GM18505 (cell line): Measurements from ENCODE around the gene MRPL40.

Experiments
- ATAC-seq: cut with Tn5 transposase; IDR thresholded peaks from one replicate; pipeline ENCODE4 v1.9.1; 2021; ENCODE audit not compliant: unreplicated experiment
- POLR2A ChIP-seq: IDR thresholded peaks from 4 replicates; pipeline ENCODE4 v1.6.1; 2011; ENCODE audit warnings: borderline replicate concordance; ENCODE audit not compliant: insufficient read depth, insufficient read length; ENCODE audit errors: extremely low read depth

Gene MRPL40

GRCh38 chr22:19466848-19467752 is 34.8 kb downstream of the MRPL40 start:
- no peak for TF ChIP-seq POLR2A
- ATAC-seq, result no peak

GRCh38 chr22:19467912-19468311 is 35.6 kb downstream of the MRPL40 start:
- no peak for ATAC-seq
- TF ChIP-seq POLR2A, result no peak

GRCh38 chr22:19469421-19469820 is 37.1 kb downstream of the MRPL40 start:
- no peak for ATAC-seq
- TF ChIP-seq POLR2A, result no peak

GRCh38 chr22:19470010-19470409 is 37.7 kb downstream of the MRPL40 start:
- no peak for ATAC-seq
- TF ChIP-seq POLR2A, result no peak

- ATAC-seq, result no peak
- TF ChIP-seq POLR2A, result no peak
These were observed 39.2 kb downstream of the MRPL40 start for GRCh38 chr22:19471572-19471971.

- TF ChIP-seq POLR2A, result no peak
- ATAC-seq, result no peak
These were observed 39.9 kb downstream of the MRPL40 start for GRCh38 chr22:19472233-19472632.

- ATAC-seq, result no peak
- TF ChIP-seq POLR2A, result no peak
These were observed 41.2 kb downstream of the MRPL40 start for GRCh38 chr22:19473578-19473977.

GRCh38 chr22:19476023-19476422 is 43.7 kb downstream of the MRPL40 start:
- TF ChIP-seq POLR2A, result no peak
- ATAC-seq, result no peak

GRCh38 chr22:19477321-19478044 is 45.1 kb downstream of the MRPL40 start:
- no peak for ATAC-seq
- TF ChIP-seq POLR2A, result no peak

- no peak for TF ChIP-seq POLR2A
- ATAC-seq, result no peak
These were observed 45.9 kb downstream of the MRPL40 start for GRCh38 chr22:19478045-19478900.

GRCh38 chr22:19478901-19479354 is 46.6 kb downstream of the MRPL40 start, which contains the start of gene UFD1:
UFD1 (minus strand) TSS chr22:19479193; CDS start chr22:19479085, 108 bp downstream.
- TF ChIP-seq POLR2A, result peak; percentile 66
- peak; percentile 52 for ATAC-seq

GRCh38 chr22:19479355-19480172 is 47.2 kb downstream of the MRPL40 start, which contains the start of gene CDC45:
CDC45 (plus strand) TSS chr22:19479920; CDS start chr22:19479969, 49 bp downstream.
- ATAC-seq, result peak; percentile 77
- peak; percentile 57 for TF ChIP-seq POLR2A
